GM23338 (cell line): ENCODE results near the gene AKT1S1. TPM values are rescaled to one million over a fixed set of nuclear protein-coding genes. Genes with fewer than 3 reads are reported as not detected.

Experiments used
- ATAC-seq: fragments of 200-7000 bp; cut with Tn5 transposase; 3 replicates; pipeline ENCODE4 v1.9.1; 2020
- DNase-seq: peaks from one replicate; pipeline ENCODE4 v3.0.0-alpha.2; 2015; ENCODE audit warnings: low spot score
- H2AFZ ChIP-seq: fragments of 200-600 bp; sonication (generic); 2 replicates; pipeline ENCODE4 v1.8.0; 2016; ENCODE audit warnings: antibody characterized with exemption, mild to moderate bottlenecking, moderate library complexity
- H3F3A ChIP-seq: fragments of 200-600 bp; sonication (generic); replicated peaks from 2 replicates; pipeline ENCODE4 v1.8.0; 2017; ENCODE audit warnings: antibody characterized with exemption, mixed run types, low read depth
- H3K27ac ChIP-seq: fragments of 200-600 bp; sonication (generic); 2 replicates; pipeline ENCODE4 v1.6.1; 2016; ENCODE audit warnings: low read depth
- H3K27me3 ChIP-seq: fragments of 200-600 bp; sonication (generic); 2 replicates; pipeline ENCODE4 v1.8.0; 2016; ENCODE audit warnings: mild to moderate bottlenecking, mixed run types, moderate library complexity; ENCODE audit not compliant: insufficient read depth
- H3K36me3 ChIP-seq: fragments of 200-600 bp; sonication (generic); 2 replicates; pipeline ENCODE4 v1.8.0; 2016; ENCODE audit warnings: mild to moderate bottlenecking; ENCODE audit not compliant: insufficient read depth
- H3K4me1 ChIP-seq: fragments of 200-600 bp; sonication (generic); 2 replicates; pipeline ENCODE4 v1.8.0; 2016; ENCODE audit warnings: mild to moderate bottlenecking, moderate library complexity; ENCODE audit not compliant: insufficient read depth
- H3K4me2 ChIP-seq: fragments of 200-600 bp; sonication (generic); 2 replicates; pipeline ENCODE4 v1.7.1; 2017; ENCODE audit warnings: mixed run types
- H3K4me3 ChIP-seq: fragments of 200-600 bp; sonication (generic); 2 replicates; pipeline ENCODE4 v1.6.1; 2016; ENCODE audit warnings: mixed run types
- H3K79me2 ChIP-seq: fragments of 200-600 bp; sonication (generic); replicated peaks from 2 replicates; pipeline ENCODE4 v1.8.0; 2017; ENCODE audit warnings: mild to moderate bottlenecking; ENCODE audit not compliant: insufficient read depth
- H3K9me2 ChIP-seq: fragments of 200-600 bp; sonication (generic); 2 replicates; pipeline ENCODE4 v1.8.0; 2017; ENCODE audit not compliant: insufficient read depth
- H4K20me1 ChIP-seq: fragments of 200-600 bp; sonication (generic); replicated peaks from 2 replicates; pipeline ENCODE4 v1.8.0; 2017; ENCODE audit warnings: mild to moderate bottlenecking; ENCODE audit not compliant: insufficient read depth
- H3K27ac Mint-ChIP-seq: 2 replicates; pipeline ENCODE4 v1.8.0; 2020; ENCODE audit warnings: inconsistent platforms, mild to moderate bottlenecking, moderate library complexity, mixed read lengths
- H3K27me3 Mint-ChIP-seq: 3 replicates; pipeline ENCODE4 v1.8.0; 2022; ENCODE audit warnings: low read depth, mild to moderate bottlenecking, moderate library complexity, mixed read lengths, inconsistent platforms; ENCODE audit not compliant: insufficient read depth, poor library complexity
- H3K36me3 Mint-ChIP-seq: 3 replicates; pipeline ENCODE4 v1.8.0; 2021; ENCODE audit warnings: low read depth, mild to moderate bottlenecking, inconsistent platforms, moderate library complexity, mixed read lengths
- H3K4me1 Mint-ChIP-seq: 3 replicates; pipeline ENCODE4 v1.8.0; 2020; ENCODE audit warnings: mild to moderate bottlenecking, inconsistent platforms, mixed read lengths
- H3K4me3 Mint-ChIP-seq: 3 replicates; pipeline ENCODE4 v1.8.0; 2021; ENCODE audit warnings: moderate library complexity, mild to moderate bottlenecking, inconsistent platforms, mixed read lengths
- H3K9me3 Mint-ChIP-seq: 3 replicates; pipeline ENCODE4 v1.8.0; 2020; ENCODE audit warnings: moderate library complexity, mild to moderate bottlenecking, inconsistent platforms, mixed read lengths
- CREB1 ChIP-seq: fragments of 250-450 bp; sonication (Bioruptor Pico); IDR thresholded peaks from 2 replicates; pipeline ENCODE4 v1.5.0; 2020; ENCODE audit warnings: low read depth, mild to moderate bottlenecking, moderate library complexity
- CTCF ChIP-seq, 2 experiments: fragments of 200-600 bp in 1 of 2; sonication (generic) in 1 of 2; conservative IDR thresholded peaks; 2 replicates each; pipeline versions ENCODE4 v1.5.1 to v1.6.1; 2016 to 2017; ENCODE audit warnings: antibody characterized with exemption in 2 of 2, low read depth in 2 of 2, mild to moderate bottlenecking in 2 of 2, moderate library complexity in 1 of 2
- EZH2phosphoT487 ChIP-seq: fragments of 200-600 bp; sonication (generic); IDR thresholded peaks from one replicate; pipeline ENCODE4 v1.8.1; 2018; ENCODE audit warnings: antibody characterized with exemption; ENCODE audit not compliant: unreplicated experiment
- JUNB ChIP-seq: IDR thresholded peaks from one replicate; pipeline ENCODE4 v1.6.1; 2016; ENCODE audit warnings: antibody characterized with exemption; ENCODE audit not compliant: unreplicated experiment
- POLR2AphosphoS5 ChIP-seq: IDR thresholded peaks from 2 replicates; pipeline ENCODE4 v1.6.1; 2016; ENCODE audit warnings: antibody characterized with exemption, low read depth
- STAT1 ChIP-seq: IDR thresholded peaks from one replicate; pipeline ENCODE4 v1.6.1; 2016; ENCODE audit warnings: antibody characterized with exemption; ENCODE audit not compliant: unreplicated experiment
- ZNF114 ChIP-seq: fragments of 250-450 bp; sonication (Bioruptor Pico); IDR thresholded peaks from 2 replicates; pipeline ENCODE4 v1.5.0; 2020; ENCODE audit warnings: mild to moderate bottlenecking, moderate library complexity
- ZNF331 ChIP-seq: fragments of 250-450 bp; sonication (Bioruptor Pico); IDR thresholded peaks from 2 replicates; pipeline ENCODE4 v1.5.0; 2020; ENCODE audit warnings: low read depth, mild to moderate bottlenecking, moderate library complexity
- polyA plus RNA-seq: library from polyadenylated mRNA; unstranded; fragments of >200 nt; fragmentation: Nextera tagmentation; extraction: Ambion mirVana; gene quantifications from 2 replicates; pipeline ENCODE4 v1.2.1, GENCODE V29; 2016
- total RNA-seq: library from RNA; depleted of rRNA; stranded (reverse); fragments of >200 nt; shearing (Covaris generic); gene quantifications from 2 replicates; pipeline ENCODE4 v1.2.3, GENCODE V29; 2014
- TF ChIP-seq, protein P1 (sequence below): IDR thresholded peaks from one replicate; pipeline ENCODE4 v1.6.1; 2018; ENCODE audit warnings: antibody characterized with exemption; ENCODE audit not compliant: unreplicated experiment
- TF ChIP-seq, protein P2 (sequence below): IDR thresholded peaks from 2 replicates; pipeline ENCODE4 v1.6.1; 2016; ENCODE audit warnings: antibody characterized with exemption

The AKT1S1 gene
- total and polyA plus RNA-seq, 2 experiments from 2014 or later: 21.5 to 28.6 TPM

- Histone ChIP-seq H3K4me2 (no peak overlapping the region), H3K4me1 (no peaks in the 10 kb centered on the region), H3K27me3 (no peaks in the 10 kb centered on the region), H3K4me3 (no peak overlapping the region), H3K9me2 (no peaks in the 10 kb centered on the region), H4K20me1 (no peaks in the 10 kb centered on the region; the same call in 1 of the 2 replicates), H2AFZ (no peak overlapping the region), H3F3A (no peaks in the 10 kb centered on the region), H3K27ac (no peak overlapping the region), H3K79me2 (no peaks in the 10 kb centered on the region), H3K36me3 (no peaks in the 10 kb centered on the region)
- Mint-ChIP-seq H3K27ac (no peak overlapping the region), H3K4me1 (no peaks in the 10 kb centered on the region; the same call in 2 of the 3 replicates), H3K9me3 (no peaks in the 10 kb centered on the region; the same call in 1 of the 3 replicates), H3K36me3 (peaks cover 27% of the 10 kb centered on the region), H3K27me3 (peaks cover 12% of the 10 kb centered on the region), H3K4me3 (no peak overlapping the region)
- ATAC-seq (no peak), DNase-seq (no peak)
- TF ChIP-seq ZNF331 (CRISPR knock-in tag) (no peak), STAT1 (no peak), EZH2phosphoT487 (no peak), CTCF (conservative IDR thresholded peaks at IDR 0.05; ENCODE audit: low read depth in 2 of 2) (no peak)
- TF ChIP-seq, protein P1, sequence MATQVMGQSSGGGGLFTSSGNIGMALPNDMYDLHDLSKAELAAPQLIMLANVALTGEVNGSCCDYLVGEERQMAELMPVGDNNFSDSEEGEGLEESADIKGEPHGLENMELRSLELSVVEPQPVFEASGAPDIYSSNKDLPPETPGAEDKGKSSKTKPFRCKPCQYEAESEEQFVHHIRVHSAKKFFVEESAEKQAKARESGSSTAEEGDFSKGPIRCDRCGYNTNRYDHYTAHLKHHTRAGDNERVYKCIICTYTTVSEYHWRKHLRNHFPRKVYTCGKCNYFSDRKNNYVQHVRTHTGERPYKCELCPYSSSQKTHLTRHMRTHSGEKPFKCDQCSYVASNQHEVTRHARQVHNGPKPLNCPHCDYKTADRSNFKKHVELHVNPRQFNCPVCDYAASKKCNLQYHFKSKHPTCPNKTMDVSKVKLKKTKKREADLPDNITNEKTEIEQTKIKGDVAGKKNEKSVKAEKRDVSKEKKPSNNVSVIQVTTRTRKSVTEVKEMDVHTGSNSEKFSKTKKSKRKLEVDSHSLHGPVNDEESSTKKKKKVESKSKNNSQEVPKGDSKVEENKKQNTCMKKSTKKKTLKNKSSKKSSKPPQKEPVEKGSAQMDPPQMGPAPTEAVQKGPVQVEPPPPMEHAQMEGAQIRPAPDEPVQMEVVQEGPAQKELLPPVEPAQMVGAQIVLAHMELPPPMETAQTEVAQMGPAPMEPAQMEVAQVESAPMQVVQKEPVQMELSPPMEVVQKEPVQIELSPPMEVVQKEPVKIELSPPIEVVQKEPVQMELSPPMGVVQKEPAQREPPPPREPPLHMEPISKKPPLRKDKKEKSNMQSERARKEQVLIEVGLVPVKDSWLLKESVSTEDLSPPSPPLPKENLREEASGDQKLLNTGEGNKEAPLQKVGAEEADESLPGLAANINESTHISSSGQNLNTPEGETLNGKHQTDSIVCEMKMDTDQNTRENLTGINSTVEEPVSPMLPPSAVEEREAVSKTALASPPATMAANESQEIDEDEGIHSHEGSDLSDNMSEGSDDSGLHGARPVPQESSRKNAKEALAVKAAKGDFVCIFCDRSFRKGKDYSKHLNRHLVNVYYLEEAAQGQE: no peak
Observed at GRCh38 chr19:49830766-49831165, 46.4 kb downstream of the AKT1S1 start.

DNA sequence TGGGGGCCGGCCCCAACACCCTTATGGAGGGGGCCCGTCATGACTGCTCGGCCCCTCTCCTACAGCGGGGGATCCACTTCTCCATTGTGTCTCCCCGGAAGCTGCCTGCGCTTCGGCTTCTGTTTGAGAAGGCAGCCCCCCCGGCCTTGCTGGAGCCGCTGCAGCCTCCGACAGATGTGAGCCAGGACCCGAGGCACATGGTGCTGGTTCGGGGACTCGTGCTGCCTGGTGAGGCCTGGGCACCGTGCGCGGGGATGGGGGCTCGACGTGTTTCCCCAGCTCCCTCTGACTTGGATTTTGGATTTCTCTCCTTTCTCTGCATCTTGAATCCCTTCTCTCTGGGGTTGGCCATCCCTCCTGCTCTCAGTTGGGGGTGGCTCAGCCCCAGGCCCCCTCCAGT is 47.4 kb downstream of the AKT1S1 start:
- no peak overlapping the region for H3K4me3 Mint-ChIP-seq
- Histone ChIP-seq H2AFZ (no peak overlapping the region), H3F3A (no peaks in the 10 kb centered on the region), H3K27me3 (no peaks in the 10 kb centered on the region), H3K36me3 (no peaks in the 10 kb centered on the region), H3K4me1 (no peaks in the 10 kb centered on the region), H3K4me3 (no peak overlapping the region), H4K20me1 (no peaks in the 10 kb centered on the region; the same call in 1 of the 2 replicates), H3K79me2 (no peaks in the 10 kb centered on the region), H3K9me2 (no peaks in the 10 kb centered on the region), H3K4me2 (no peak overlapping the region), H3K27ac (no peak overlapping the region)
- DNase-seq (no peak), ATAC-seq (no peak)
- H3K27me3 Mint-ChIP-seq: peaks cover 11% of the 10 kb centered on the region
- H3K4me1 Mint-ChIP-seq: no peaks in the 10 kb centered on the region; the same call in 2 of the 3 replicates
- TF ChIP-seq JUNB (no peak), STAT1 (no peak), ZNF114 (CRISPR knock-in tag) (no peak), POLR2AphosphoS5 (no peak), CREB1 (no peak)
- TF ChIP-seq, protein P2, sequence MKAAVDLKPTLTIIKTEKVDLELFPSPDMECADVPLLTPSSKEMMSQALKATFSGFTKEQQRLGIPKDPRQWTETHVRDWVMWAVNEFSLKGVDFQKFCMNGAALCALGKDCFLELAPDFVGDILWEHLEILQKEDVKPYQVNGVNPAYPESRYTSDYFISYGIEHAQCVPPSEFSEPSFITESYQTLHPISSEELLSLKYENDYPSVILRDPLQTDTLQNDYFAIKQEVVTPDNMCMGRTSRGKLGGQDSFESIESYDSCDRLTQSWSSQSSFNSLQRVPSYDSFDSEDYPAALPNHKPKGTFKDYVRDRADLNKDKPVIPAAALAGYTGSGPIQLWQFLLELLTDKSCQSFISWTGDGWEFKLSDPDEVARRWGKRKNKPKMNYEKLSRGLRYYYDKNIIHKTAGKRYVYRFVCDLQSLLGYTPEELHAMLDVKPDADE: no peak
- TF ChIP-seq, protein P1: no peak
- H3K9me3 Mint-ChIP-seq: no peaks in the 10 kb centered on the region; the same call in 2 of the 3 replicates
- H3K27ac Mint-ChIP-seq: no peak overlapping the region
- peaks cover 21% of the 10 kb centered on the region for H3K36me3 Mint-ChIP-seq
